Hypothalamus (tissue), 51 donors: ENCODE measurements around the gene UCMA.

Experiments used
- DNase-seq, 51 donors: peaks; one replicate each; lab custom pipeline; 2025; lab: John Stamatoyannopoulos, UW

The UCMA gene

GRCh38 chr10:13189961-13190360 is 44.2 kb downstream of the UCMA start:
- no peak for DNase-seq

GRCh38 chr10:13188593-13188992 is 45.6 kb downstream of the UCMA start:
- no peak for DNase-seq

- DNase-seq, result no peak
Measured at GRCh38 chr10:13187135-13187534, 47.0 kb downstream of the UCMA start.

- no peak for DNase-seq
Measured at GRCh38 chr10:13184730-13185514, 49.3 kb downstream of the UCMA start.

- DNase-seq, result no peak
Measured at GRCh38 chr10:13184276-13184675, 49.9 kb downstream of the UCMA start.

- DNase-seq, result no peak
Measured at GRCh38 chr10:13183625-13184024, 50.5 kb downstream of the UCMA start.

GRCh38 chr10:13182424-13182823 is 51.8 kb downstream of the UCMA start:
- DNase-seq, result no peak

- DNase-seq, result no peak
Measured at GRCh38 chr10:13180788-13181187, 53.4 kb downstream of the UCMA start.

GRCh38 chr10:13173616-13174015 is 60.6 kb downstream of the UCMA start:
- DNase-seq, result no peak
